HG03442 (cell line): Measurements from ENCODE around the gene HMG20A.

ENCODE experiments used
- ATAC-seq: cut with Tn5 transposase; IDR thresholded peaks from one replicate; pipeline ENCODE4 v1.9.1; 2021; ENCODE audit warnings: mild to moderate bottlenecking, moderate library complexity; ENCODE audit not compliant: unreplicated experiment

The HMG20A gene

DNA sequence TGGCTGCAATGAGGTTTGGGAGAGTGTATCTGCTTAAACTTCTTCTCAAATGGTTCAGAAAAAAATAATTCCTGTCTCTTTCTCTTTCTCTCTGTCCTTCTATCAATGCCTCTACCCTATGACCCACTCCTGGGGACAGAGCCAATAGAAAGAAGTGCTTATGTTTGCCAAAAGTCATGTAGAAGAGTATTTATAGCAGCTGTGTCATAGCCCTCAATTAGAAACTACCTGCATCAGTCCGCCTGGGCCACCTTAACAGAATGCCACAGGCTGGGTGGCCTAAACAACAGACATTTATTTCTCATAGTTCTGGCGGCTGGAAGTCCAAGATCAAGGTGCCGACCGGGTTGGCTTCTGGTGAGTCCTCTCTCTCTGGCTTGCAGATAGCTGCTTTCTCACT, 92.5 kb downstream of the HMG20A start:
- ATAC-seq = no peak

DNA sequence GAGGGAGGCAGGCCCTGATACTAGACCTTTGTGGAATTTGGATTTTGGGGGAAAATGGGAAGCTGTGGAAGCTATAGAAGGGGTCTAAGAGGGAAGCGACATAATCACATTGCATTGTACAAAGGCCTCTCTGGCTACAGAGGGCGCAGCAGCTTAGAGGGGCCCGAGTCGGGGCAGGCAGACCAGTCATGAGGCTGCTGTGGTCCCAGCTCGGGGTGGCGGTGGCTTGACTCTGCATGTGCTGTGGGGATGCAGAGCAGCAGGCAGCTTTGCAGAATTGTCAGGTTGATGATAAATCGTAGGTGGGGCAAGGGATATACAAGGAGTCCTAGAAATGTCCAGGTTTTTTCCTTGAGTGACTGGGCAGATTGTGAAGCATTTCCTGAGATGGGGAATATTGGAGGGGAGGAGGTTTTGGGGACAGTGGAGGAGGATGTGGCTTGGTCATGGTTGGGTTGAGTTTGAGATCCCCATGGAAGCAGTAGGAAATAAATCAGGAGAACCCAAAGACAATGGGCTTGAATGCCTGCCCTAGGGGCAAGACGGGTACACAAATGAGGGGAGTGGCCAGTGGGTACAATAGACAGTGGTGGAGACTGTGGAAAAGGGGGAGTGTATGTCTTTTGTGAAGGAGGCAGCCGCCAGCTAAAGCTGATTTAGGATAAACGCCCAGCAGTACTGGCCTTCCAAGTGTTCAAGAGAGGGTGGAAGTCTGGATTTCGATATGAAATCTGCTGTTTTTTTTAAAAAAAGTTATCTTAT, 94.1 kb downstream of the HMG20A start:
- no peak for ATAC-seq

DNA sequence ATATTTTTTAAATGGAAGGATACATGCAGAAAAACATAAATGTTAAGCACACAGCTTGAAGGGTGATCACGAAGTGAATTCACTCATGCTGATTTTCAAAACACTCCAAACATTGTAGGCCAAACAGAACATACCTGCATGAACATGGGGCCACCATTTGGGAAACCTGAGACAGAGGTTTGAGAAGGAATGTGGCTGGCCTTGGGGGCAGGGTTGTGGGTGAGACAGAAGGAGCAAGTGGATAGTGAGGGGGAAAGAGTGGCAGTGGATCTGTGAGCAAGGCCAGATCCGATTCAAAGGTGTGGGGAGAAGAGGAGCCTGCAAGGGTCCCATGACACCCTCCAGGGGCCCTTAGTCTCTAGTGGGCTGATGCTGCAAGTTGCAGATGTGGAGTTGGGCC, 94.9 kb downstream of the HMG20A start:
- no peak for ATAC-seq

DNA sequence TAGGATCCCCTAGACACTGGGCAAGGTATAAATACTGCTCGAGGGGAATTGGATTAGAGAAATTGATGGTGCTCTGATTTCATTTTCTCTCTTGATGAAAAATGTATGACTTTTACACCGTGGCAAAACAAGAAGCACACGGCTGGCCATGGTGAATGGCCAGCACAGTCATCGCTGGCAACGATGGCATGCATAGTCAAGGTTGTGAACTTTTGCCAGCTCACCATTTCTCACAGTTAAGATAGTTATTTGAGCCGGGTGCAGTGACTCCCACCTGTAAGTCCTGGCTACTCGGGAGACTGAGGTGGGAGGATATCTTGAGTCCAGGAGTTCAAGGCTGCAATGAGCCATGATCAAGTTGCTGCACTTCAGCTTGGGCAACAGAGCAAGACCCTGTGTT, 95.4 kb downstream of the HMG20A start:
- no peak for ATAC-seq

DNA sequence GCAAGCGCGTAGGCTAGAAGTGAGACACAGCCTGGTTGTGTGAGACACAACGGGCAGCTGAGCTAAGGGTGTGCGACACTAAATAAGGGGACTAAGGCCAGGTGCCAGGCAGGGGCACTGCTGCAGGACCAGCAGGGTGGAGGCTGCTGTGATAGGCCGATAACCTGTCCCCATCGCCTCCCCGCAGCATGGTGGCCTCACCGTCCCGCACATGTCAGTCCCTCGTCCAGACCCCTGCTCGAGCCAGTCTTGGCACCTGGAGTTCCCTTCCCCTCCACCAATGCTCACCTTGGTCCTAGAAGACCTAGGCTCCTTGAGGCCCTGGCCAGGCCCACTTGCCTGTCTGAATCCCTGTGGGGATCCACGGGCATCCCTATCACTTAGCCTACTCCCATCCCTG, 96.1 kb downstream of the HMG20A start:
- no peak for ATAC-seq

DNA sequence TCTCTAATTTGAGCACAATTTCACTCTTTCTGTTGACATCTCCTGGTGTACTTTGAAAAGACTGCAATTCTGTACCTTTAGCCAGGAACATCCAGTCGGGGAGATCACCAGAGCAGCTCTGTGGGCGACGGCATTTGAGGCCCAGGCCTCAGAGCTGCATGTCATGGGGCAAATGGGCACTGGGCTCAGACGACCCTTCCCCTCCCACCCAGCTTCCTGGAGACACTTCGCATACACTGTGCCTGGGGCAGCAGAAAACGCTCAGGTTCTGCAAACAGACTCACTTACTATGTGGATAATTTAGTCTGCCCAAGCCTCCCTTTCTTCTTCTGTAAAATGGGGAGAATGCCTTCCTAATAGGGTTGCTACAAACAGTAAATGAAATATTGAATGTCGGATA, 96.9 kb downstream of the HMG20A start:
- ATAC-seq = no peak

DNA sequence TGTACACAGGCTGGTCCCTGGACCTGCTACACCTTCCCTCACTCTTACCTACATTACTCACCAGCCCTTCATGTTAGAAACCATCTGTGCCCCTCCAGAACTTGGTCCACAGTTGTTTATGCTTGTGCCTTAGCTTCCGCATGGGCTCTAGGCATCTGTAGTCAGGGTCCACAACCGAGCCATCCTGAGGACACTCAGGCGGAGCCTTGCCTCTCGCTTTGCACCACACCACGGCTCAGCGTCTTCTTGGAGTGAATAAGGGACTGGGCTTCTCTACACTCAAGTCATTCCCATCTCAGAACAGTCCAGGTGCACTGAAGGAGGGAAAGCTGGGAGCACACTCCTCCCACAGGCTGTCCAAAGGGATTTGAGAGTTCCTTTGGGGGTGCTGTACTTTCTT, 97.8 kb downstream of the HMG20A start:
- no peak for ATAC-seq

DNA sequence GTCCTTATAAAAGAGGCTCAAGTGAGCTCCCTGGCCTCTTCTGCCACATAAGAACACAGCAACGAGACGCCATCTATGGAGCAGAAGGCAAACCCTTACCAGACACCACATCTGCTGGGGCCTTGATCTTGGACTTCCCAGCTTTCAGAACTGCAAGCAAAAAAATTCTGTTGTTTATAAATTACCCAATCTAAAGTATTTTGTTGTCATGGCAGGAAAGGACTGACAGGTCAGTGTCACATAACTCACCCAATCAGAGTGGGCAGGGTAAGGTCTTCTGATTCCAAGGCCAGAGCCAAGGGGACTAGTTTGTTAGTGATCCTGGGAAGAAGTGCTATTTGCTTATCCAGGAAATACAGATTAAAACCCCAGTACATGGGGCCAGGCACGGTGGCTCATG, 98.9 kb downstream of the HMG20A start:
- ATAC-seq = no peak

DNA sequence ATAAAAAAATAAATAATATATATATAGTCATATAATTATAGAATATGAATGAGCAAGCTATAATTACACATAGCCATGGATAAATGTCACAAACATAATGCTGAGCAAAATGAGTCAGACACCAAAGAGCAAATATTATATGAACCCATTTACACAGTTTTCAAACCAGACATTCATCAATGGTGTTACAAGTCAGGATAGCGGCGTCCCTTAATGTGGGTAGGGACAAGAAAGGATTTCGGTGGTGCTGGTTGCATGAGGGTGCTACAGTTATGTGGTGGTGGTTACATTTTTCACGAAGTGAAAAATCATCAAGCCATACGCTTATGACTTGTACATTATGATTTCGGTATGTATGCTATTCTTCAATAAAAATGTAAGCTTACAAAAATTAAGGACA, 100.5 kb downstream of the HMG20A start:
- ATAC-seq = no peak

DNA sequence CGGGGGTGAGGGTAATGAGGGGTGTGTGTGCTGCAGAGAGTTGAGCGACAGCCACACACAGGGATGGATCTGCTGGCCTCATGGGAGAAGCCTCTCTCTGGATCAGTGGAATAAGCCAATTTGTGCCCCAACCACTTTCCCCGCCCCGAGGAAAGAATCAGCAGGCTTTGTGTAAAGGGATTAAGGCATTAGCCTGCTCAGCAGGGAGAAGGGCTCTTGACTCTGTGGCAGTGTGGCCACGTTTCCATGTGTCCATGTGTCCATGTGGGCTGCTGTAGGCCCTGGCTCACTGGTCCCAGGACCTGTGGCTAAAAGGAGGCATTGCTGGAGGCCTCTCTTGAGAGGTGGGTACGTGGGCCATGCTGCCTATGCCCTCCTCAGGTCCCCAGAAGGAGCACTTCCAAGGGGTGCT, 104.7 kb downstream of the HMG20A start:
- no peak for ATAC-seq

DNA sequence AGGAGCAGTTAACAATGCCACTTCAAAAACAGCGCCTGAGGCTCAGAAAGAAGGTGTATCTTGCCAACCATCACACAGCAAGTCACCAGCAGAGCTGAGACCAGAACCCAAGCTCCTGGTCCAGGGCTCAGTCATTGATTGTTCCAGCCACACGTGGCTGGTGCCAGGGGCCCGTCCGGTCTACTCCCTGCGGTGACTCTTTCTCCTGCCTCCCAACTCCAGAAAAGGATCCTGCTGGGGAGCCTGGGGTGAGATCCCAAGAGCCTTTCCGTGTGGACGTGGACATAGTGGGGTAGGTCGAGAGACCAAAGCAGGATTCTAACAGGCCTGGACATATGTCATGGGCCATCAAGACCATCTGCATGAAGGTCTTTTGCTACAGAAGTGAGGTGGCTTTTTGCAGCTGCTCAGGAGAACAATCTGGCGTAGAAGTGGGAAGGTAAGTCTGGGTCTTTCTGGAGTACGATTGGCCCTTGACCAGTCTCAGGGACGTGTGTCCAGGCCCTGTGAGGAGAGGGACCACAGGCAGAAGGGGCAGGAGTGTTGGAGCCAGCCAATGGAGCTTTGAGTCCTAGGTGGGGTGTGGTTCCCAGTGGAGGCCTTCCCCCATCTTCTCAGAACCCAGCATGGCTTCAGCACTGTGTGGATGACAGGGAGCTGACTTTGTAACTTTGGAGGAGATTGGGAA, 105.4 kb downstream of the HMG20A start:
- ATAC-seq = no peak

DNA sequence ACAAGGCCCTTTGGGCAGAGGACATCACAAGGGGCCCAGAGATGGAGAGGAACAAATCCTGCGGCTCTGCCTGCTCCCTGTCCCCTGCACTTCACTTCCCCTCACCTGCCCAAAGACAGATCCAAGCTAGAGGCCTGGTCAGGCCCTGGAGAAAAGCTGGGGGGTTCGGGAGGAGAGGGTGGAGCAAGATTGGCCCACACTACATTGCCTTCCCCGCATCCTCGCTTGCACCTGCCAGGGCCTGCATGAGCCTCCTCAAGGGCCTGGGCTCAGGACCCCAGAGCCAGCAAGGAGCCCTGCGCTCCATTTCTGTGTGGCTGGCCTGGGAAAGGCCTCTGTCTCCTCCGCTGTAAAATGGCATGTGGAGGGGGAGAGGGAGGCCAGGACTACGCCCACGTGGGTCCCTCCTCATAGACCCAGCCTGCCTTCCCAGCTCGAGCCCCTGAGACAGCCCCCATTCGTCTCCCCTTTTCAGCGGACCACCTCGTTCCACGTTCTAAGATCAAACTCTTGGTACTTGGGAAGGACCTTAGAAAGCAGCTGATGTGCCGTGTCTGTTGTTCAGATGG, 106.0 kb downstream of the HMG20A start:
- ATAC-seq = no peak

DNA sequence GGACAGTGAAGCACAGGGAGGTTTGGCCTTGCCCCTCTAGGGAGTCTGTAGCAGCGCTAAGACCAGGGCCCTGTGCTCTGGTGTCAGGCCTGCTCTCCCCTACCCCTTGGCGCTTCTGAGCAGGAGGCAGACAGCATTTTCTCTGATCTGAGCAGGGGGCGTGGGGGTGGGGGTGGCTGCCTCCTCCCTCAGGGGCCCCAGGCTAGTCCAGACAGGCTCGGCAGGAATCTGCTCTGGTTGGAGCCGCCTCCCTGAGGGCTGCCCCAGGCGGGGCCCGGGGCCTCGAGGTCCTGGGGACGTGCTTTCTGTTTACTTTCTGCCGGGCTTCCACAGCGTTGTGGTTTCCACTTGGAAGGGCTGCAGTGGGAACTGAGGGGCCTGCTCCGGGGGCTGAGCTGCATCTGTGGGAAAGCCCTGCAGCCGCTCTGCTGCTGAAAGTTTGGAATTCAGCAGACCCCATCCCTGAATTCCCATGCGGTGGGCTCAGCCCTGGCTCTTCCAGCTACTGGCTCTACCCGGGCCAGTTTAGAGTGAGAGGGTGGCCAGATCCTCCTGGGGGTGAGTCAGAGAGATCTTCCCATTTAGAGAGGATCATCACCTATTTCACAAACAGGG, 106.6 kb downstream of the HMG20A start:
- no peak for ATAC-seq

DNA sequence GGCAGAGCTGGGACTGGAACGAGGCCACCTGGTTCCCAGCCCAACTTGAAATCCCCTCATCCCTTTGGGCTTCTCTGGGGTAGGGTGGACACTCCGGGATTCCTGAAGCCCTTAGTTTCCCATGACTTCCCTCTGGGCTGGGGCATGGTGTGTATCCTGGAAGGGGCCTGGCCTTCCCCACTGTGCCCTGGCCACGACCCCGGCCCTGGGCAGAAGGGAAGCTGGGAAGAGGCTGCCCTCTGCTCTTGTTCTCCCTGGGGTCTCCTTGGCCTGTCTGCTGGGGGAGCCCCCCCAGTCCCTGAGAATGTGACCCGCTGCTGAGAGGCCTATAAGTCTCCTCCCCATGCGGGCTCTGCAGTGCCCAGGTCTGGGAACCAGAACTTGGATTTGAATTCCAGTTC, 107.1 kb downstream of the HMG20A start:
- no peak for ATAC-seq

DNA sequence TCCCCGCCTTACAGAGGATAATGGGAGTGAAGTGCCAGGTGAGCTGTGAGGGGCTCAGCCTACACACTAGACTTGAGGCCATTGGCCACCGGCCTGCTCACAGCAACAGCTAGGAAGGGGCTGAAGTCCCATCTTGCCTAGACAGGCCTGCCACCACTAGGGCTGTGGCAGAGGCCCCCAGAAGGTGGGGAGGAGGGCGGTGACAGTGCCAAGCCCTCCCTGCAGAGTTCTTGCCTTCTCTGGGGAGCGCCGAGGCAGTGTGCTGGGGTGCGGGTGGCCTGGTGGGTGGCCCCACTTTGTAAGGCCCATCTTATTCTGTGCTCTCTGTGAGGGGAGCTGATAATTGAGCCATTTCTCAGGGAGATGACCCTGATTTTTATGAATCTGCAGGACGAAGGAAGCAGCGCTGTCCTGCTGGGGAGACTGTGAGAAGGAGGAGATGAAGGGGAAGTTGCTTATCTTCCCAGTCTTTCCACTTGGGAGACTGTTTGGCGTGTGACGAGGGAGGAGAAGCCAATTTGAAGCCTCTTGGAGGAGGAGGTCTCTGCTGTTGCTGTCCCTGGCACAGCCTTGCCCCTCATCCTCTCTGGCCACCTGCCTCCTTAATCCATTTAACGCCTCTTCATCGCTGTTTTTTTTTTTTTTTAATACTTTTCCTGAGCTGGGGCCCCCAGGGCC, 107.7 kb downstream of the HMG20A start:
- no peak for ATAC-seq

DNA sequence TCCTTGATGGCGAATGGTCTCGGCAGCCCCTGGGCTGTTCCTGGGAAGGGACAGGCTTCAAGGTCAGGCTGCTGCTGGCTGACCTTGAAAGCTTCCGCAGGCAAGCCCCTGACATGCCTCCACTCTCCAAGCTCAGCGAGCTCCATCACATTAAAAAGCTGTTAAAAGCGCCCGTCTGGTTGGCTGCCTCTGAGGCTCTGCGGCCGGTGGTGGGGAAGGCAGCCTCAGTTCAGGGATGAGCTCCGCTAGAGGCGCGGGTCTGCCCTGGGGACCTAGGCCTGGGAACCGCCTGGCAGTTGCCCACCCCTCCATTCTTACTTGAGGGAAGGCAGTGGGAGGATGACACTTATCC, 108.3 kb downstream of the HMG20A start:
- ATAC-seq = no peak

DNA sequence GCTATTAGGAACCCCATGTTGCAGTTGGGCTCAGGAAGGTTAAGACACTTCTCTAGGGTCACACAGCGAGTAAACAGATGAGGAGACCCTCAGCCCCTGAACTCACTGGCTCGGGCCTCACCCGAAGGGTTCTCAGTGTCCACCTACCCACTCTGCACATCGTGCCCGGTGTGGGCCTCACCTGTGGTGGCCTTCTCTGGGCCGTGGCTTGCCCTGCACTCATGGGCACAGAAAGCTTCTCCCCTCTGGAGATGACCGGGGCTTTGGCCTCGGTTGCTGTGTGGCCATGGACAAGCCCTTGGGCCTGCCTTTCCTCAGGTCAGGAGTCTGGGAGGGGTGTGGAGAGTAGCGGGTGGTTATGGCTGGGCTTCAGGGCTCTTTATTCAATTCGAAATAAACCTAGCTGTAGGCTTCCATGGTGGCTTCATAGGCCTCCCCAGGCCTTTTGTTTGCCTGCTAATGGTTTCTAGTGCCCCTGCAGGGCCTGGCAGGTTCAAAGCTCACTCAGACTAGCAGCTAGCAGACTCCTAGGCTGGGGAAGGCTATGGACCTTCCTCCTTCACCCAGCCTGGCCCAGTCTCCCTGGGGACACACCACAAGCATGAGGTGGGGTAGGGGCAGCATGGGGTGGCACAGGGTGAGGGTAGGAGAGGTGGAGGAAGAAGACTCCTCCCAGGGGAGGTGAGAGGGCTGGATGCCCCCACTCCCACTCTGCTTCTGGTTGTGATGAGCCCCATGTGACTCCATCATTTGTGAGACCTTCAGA, 108.9 kb downstream of the HMG20A start:
- no peak for ATAC-seq

DNA sequence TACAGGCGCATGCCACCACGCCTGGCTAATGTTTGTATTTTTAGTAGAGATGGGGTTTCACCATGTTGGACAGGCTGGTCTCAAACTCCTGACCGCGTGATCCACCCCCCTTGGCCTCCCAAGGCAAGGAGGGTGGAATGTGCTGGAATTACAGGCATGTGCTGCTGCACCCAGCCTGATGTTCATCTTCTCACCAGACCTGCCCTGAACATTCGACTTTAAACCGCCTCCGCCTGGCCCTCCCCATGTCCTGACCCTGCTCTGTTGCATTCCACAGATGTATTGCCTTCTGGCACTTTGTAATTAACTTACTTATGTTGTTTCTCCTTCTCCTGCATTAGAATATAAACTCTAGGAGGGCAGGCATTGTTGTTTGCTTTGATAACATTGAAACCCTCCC, 109.9 kb downstream of the HMG20A start:
- ATAC-seq = no peak

DNA sequence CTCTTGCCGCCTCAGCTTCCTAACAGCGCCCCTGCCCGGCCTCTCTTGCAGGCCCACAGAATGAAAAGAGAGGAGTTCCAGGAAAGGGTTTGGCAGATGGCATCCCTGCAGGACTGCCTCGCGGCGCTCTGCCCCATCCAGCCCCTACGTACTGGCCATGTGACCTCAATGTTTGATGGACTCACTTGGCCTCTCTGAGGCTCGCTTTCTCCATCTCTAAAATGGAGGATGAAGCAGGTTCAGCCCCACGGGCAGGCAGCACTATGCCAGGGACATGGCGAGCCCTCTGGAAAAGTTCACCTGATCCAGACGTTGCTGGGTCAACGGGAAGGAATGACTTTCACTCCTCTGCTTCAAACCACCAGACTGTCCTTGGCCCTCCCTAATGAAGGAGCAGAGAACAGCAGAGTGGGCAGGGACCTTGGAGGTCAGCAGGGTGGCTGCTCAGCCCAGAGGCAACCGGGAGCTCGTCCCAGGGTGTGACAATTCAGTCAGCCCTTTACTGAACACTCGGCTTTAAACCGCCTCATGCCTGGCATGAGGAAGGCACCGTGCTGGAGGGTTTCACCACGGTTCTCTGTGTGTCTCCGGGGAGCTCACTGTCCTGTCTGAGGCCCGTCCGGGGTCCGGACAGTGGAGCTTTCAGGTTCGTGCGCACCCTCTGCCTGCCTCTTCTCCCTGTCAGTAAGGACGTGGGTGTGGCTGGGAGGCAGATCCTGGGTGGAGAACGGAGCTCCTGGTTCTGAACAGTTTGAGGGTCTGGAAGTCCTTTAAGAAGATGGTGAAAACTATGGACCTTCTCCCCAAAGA, 110.7 kb downstream of the HMG20A start:
- ATAC-seq = no peak
